ENCODE results near the gene NUDT15.
A peak's percentile ranks its signal among the peaks of the same experiment; 100 is the strongest.

NUDT15 gene

GRCh38 chr13:48028066-48028465, 9.5 kb upstream of the NUDT15 start:
- Histone ChIP-seq H3F3A (ENCODE audit: insufficient read depth) (no peaks in the 10 kb centered on the region), H3K9ac (ENCODE audit: low read length) (no peak overlapping the region), H3K27ac (ENCODE audit: low read depth, low read length) (no peak overlapping the region), H3K4me3 (ENCODE audit: insufficient read depth, low read length, poor library complexity, severe bottlenecking) (no peak overlapping the region), H3K4me2 (ENCODE audit: low read depth, low read length, poor library complexity, severe bottlenecking) (no peak overlapping the region), H2AFZ (ENCODE audit: low read depth, low read length, severe bottlenecking) (no peak overlapping the region), H3K9me3 (ENCODE audit: insufficient read depth, low read length) (peaks cover 19% of the 10 kb centered on the region; the same call in 1 of the 2 replicates), H3K9me2 (replicated peaks; ENCODE audit: insufficient read depth, low read length) (no peaks in the 10 kb centered on the region), H3K36me3 (ENCODE audit: low read length) (peaks cover 13% of the 10 kb centered on the region), H4K20me1 (ENCODE audit: low read depth, low read length) (no peaks in the 10 kb centered on the region), H3K79me2 (ENCODE audit: insufficient read depth, low read length) (0 out of 2 replicates have a peak, but pooled peaks cover 6% of the 10 kb centered on the region), H3K27me3 (ENCODE audit: low read length) (no peaks in the 10 kb centered on the region)
- TF ChIP-seq CTCF (IDR thresholded peaks at IDR 0.05; ENCODE audit: insufficient read depth, low read length, poor library complexity, severe bottlenecking), result no peak
- TF ChIP-seq EZH2phosphoT487 (conservative IDR thresholded peaks at IDR 0.05; ENCODE audit: low read length), result no peak

- Histone ChIP-seq H3K27ac (ENCODE audit: low read depth, low read length) (no peak overlapping the region), H3K4me3 (ENCODE audit: insufficient read depth, low read length, poor library complexity, severe bottlenecking) (no peak overlapping the region), H3K36me3 (ENCODE audit: low read length) (peaks cover 22% of the 10 kb centered on the region), H3K9ac (ENCODE audit: low read length) (no peak overlapping the region), H3K4me2 (ENCODE audit: low read depth, low read length, poor library complexity, severe bottlenecking) (no peak overlapping the region), H4K20me1 (ENCODE audit: low read depth, low read length) (no peaks in the 10 kb centered on the region), H3K9me2 (replicated peaks; ENCODE audit: insufficient read depth, low read length) (no peaks in the 10 kb centered on the region), H3K9me3 (ENCODE audit: insufficient read depth, low read length) (peaks cover 24% of the 10 kb centered on the region; the same call in 1 of the 2 replicates), H3F3A (ENCODE audit: insufficient read depth) (no peaks in the 10 kb centered on the region), H3K27me3 (ENCODE audit: low read length) (no peaks in the 10 kb centered on the region), H3K79me2 (ENCODE audit: insufficient read depth, low read length) (0 out of 2 replicates have a peak, but pooled peaks cover 6% of the 10 kb centered on the region), H2AFZ (ENCODE audit: low read depth, low read length, severe bottlenecking) (no peak overlapping the region)
- no peak for TF ChIP-seq CTCF (IDR thresholded peaks at IDR 0.05; ENCODE audit: insufficient read depth, low read length, poor library complexity, severe bottlenecking)
- TF ChIP-seq EZH2phosphoT487 (conservative IDR thresholded peaks at IDR 0.05; ENCODE audit: low read length), result no peak
These were observed 7.7 kb upstream of the NUDT15 start for GRCh38 chr13:48029859-48030258.

GRCh38 chr13:48038761-48039160, 1.2 kb downstream of the NUDT15 start:
- Histone ChIP-seq H2AFZ (ENCODE audit: low read depth, low read length, severe bottlenecking) (no peak overlapping the region), H3K27me3 (ENCODE audit: low read length) (no peaks in the 10 kb centered on the region), H3K27ac (ENCODE audit: low read depth, low read length) (peak overlapping the region; percentile 89), H3K4me2 (ENCODE audit: low read depth, low read length, poor library complexity, severe bottlenecking) (peak overlapping the region; percentile 96), H4K20me1 (ENCODE audit: low read depth, low read length) (no peaks in the 10 kb centered on the region), H3K9me2 (replicated peaks; ENCODE audit: insufficient read depth, low read length) (no peaks in the 10 kb centered on the region), H3F3A (ENCODE audit: insufficient read depth) (peaks cover 33% of the 10 kb centered on the region), H3K9me3 (ENCODE audit: insufficient read depth, low read length) (peaks cover 2% of the 10 kb centered on the region; the same call in 1 of the 2 replicates), H3K4me3 (ENCODE audit: insufficient read depth, low read length, poor library complexity, severe bottlenecking) (peak overlapping the region; percentile 72), H3K9ac (ENCODE audit: low read length) (peak overlapping the region; percentile 73), H3K36me3 (ENCODE audit: low read length) (peaks cover 16% of the 10 kb centered on the region), H3K79me2 (ENCODE audit: insufficient read depth, low read length) (peaks cover 26% of the 10 kb centered on the region)
- TF ChIP-seq CTCF (IDR thresholded peaks at IDR 0.05; ENCODE audit: insufficient read depth, low read length, poor library complexity, severe bottlenecking) (no peak), EZH2phosphoT487 (conservative IDR thresholded peaks at IDR 0.05; ENCODE audit: low read length) (no peak)
